ENCODE results near the gene SLC12A7.
A peak's percentile ranks its signal among the peaks of the same experiment; 100 is the strongest.
"Not testable (repeated sequence)": the region's sequence is repeated elsewhere in the genome, so short reads cannot be mapped to it uniquely, and the experiment has no call there.

The SLC12A7 gene

GRCh38 chr5:1111727-1112289 is at the start of gene SLC12A7:
Gene SLC12A7 (minus strand): TSS chr5:1112063. CDS start chr5:1111991, 72 bp downstream.
- peak; percentile 13 for DNase-seq (ENCODE audit: low spot score)

GRCh38 chr5:1161108-1161832 is 49.4 kb upstream of the SLC12A7 start:
- no peak for DNase-seq (ENCODE audit: low spot score)

GRCh38 chr5:1159774-1160406 is 48.0 kb upstream of the SLC12A7 start:
- DNase-seq (ENCODE audit: low spot score) = no peak

GRCh38 chr5:1159341-1159675 is 47.4 kb upstream of the SLC12A7 start:
- no peak for DNase-seq (ENCODE audit: low spot score)

GRCh38 chr5:1158647-1159340 is 46.9 kb upstream of the SLC12A7 start:
- DNase-seq (ENCODE audit: low spot score) = no peak

- DNase-seq (ENCODE audit: low spot score) = not testable (repeated sequence)
Measured at GRCh38 chr5:1157461-1157986, 45.7 kb upstream of the SLC12A7 start.

GRCh38 chr5:1156754-1157460 is 45.0 kb upstream of the SLC12A7 start:
- DNase-seq (ENCODE audit: low spot score) = no peak

GRCh38 chr5:1156033-1156753 is 44.3 kb upstream of the SLC12A7 start:
- DNase-seq (ENCODE audit: low spot score) = no peak

GRCh38 chr5:1155191-1156032 is 43.5 kb upstream of the SLC12A7 start:
- DNase-seq (ENCODE audit: low spot score) = no peak

- DNase-seq (ENCODE audit: low spot score) = no peak
Measured at GRCh38 chr5:1153428-1153827, 41.6 kb upstream of the SLC12A7 start.

- DNase-seq (ENCODE audit: low spot score) = peak; percentile 45
Measured at GRCh38 chr5:1152771-1153282, 41.0 kb upstream of the SLC12A7 start.

- no peak for DNase-seq (ENCODE audit: low spot score)
Measured at GRCh38 chr5:1152156-1152555, 40.3 kb upstream of the SLC12A7 start.

GRCh38 chr5:1151316-1151715 is 39.5 kb upstream of the SLC12A7 start:
- DNase-seq (ENCODE audit: low spot score) = no peak

- no peak for DNase-seq (ENCODE audit: low spot score)
Measured at GRCh38 chr5:1150866-1151265, 39.0 kb upstream of the SLC12A7 start.

- no peak for DNase-seq (ENCODE audit: low spot score)
Measured at GRCh38 chr5:1144638-1145396, 33.0 kb upstream of the SLC12A7 start.

GRCh38 chr5:1144089-1144488 is 32.2 kb upstream of the SLC12A7 start:
- no peak for DNase-seq (ENCODE audit: low spot score)

- no peak for DNase-seq (ENCODE audit: low spot score)
Measured at GRCh38 chr5:1143670-1143951, 31.7 kb upstream of the SLC12A7 start.

GRCh38 chr5:1142886-1143669 is 31.2 kb upstream of the SLC12A7 start:
- no peak for DNase-seq (ENCODE audit: low spot score)

GRCh38 chr5:1141834-1142233 is 30.0 kb upstream of the SLC12A7 start:
- no peak for DNase-seq (ENCODE audit: low spot score)

Measured in COLO829 (cell line).